GM12878 (cell line): ENCODE data around the gene REXO2. TPM values are rescaled to one million over a fixed set of nuclear protein-coding genes. Genes with fewer than 3 reads are reported as not detected.
A peak's percentile ranks its signal among the peaks of the same experiment; 100 is the strongest.

ENCODE experiments used
- ATAC-seq: fragments of 200-7000 bp; cut with Tn5 transposase; 3 replicates; pipeline ENCODE4 v1.9.1; 2020; ENCODE audit warnings: mild to moderate bottlenecking, moderate library complexity
- BruUV-seq: library from RNA; stranded (reverse); fragments of 400-500 nt; replicated peaks from 2 replicates; lab custom pipeline; 2021; lab: Mats Ljungman, UMichigan
- CTCF ChIA-PET: fragments of 300-600 bp; sonication (Branson Sonifier 250); formaldehyde crosslinking; extraction: SDS; loops from one replicate; lab custom pipeline; 2021; ENCODE audit warnings: inconsistent platforms; lab: Yijun Ruan, JAX
- POLR2A ChIA-PET: fragments of 350-600 bp; formaldehyde crosslinking; extraction: SDS; loops from one replicate; lab custom pipeline; 2021; ENCODE audit warnings: inconsistent platforms; lab: Charles Lee
- RAD21 ChIA-PET: fragments of 300-600 bp; sonication (Branson Sonifier 250); formaldehyde crosslinking; loops from one replicate; lab custom pipeline; 2023; ENCODE audit warnings: antibody characterized with exemption; ENCODE audit not compliant: unreplicated experiment; lab: Charles Lee
- SMC1A ChIA-PET: fragments of 300-600 bp; sonication (Branson Sonifier 250); formaldehyde crosslinking; loops from one replicate; lab custom pipeline; 2023; ENCODE audit not compliant: unreplicated experiment, uncharacterized antibody; lab: Charles Lee
- DNase-seq: peaks from one replicate; pipeline ENCODE4 v3.0.0-alpha.2; 2011; ENCODE audit warnings: low read depth, low spot score
- FAIRE-seq: peaks from 3 replicates; lab custom pipeline; 2011; peaks lifted over from hg19 to GRCh38; lab: Jason Lieb, UNC
- H2AFZ ChIP-seq: 2 replicates; pipeline ENCODE4 v1.6.0; 2011; ENCODE audit warnings: low read depth, low read length, control low read depth; ENCODE audit not compliant: control insufficient read depth
- H3K27ac ChIP-seq: 2 replicates; pipeline ENCODE4 v1.5.1; 2011; ENCODE audit warnings: control low read depth; ENCODE audit not compliant: control insufficient read depth, insufficient read depth
- H3K27me3 ChIP-seq, 2 experiments: replicated peaks in 1 of 2; 2 replicates each; pipeline versions ENCODE4 v1.6.0 to v1.6.1; 2011; ENCODE audit warnings: low read length in 1 of 2; ENCODE audit not compliant: control insufficient read depth in 2 of 2, insufficient read depth in 2 of 2
- H3K36me3 ChIP-seq, 2 experiments: 2 replicates each; pipeline ENCODE4 v1.5.1; 2011; ENCODE audit warnings: low read length in 1 of 2; ENCODE audit not compliant: control insufficient read depth in 2 of 2, insufficient read depth in 2 of 2
- H3K4me1 ChIP-seq: 2 replicates; pipeline ENCODE4 v1.6.1; 2011; ENCODE audit warnings: mild to moderate bottlenecking, low read length, moderate library complexity, mixed read lengths; ENCODE audit not compliant: control insufficient read depth, insufficient read depth
- H3K4me2 ChIP-seq: 2 replicates; pipeline ENCODE4 v1.6.0; 2011; ENCODE audit warnings: control low read depth; ENCODE audit not compliant: control insufficient read depth, insufficient read depth
- H3K4me3 ChIP-seq: fragments of 200-600 bp; sonication (generic); 2 replicates; pipeline ENCODE4 v1.5.1; 2016
- H3K79me2 ChIP-seq: 2 replicates; pipeline ENCODE4 v1.6.0; 2011; ENCODE audit warnings: low read length; ENCODE audit not compliant: control insufficient read depth, insufficient read depth
- H3K9ac ChIP-seq: 2 replicates; pipeline ENCODE4 v1.8.0; 2011; ENCODE audit warnings: low read length, control low read depth, mixed read lengths; ENCODE audit not compliant: control insufficient read depth, insufficient read depth
- H3K9me3 ChIP-seq: replicated peaks from 3 replicates; pipeline ENCODE4 v1.5.1; 2011; ENCODE audit warnings: mild to moderate bottlenecking, low read length; ENCODE audit not compliant: control insufficient read depth, insufficient read depth
- H4K20me1 ChIP-seq: 2 replicates; pipeline ENCODE4 v1.6.0; 2011; ENCODE audit not compliant: control insufficient read depth, insufficient read depth
- BCL11A ChIP-seq: IDR thresholded peaks from 2 replicates; pipeline ENCODE4 v1.6.1; 2011; ENCODE audit warnings: low read depth, low read length
- CBX3 ChIP-seq: fragments of 200-600 bp; sonication (generic); IDR thresholded peaks from 2 replicates; pipeline ENCODE4 v1.6.1; 2016; ENCODE audit warnings: low read depth, borderline replicate concordance
- CEBPB ChIP-seq, 2 experiments: fragments of 150-350 bp in 1 of 2; IDR thresholded peaks; 2 replicates each; pipeline ENCODE4 v1.6.1; 2012 to 2014; ENCODE audit warnings: low read depth in 2 of 2, low read length in 2 of 2, borderline replicate concordance in 1 of 2, inconsistent platforms in 1 of 2
- EGR1 ChIP-seq, 2 experiments: IDR thresholded peaks; 1 replicate in 1 of 2; 2 replicates in 1 of 2; pipeline ENCODE4 v1.6.1; 2011 to 2012; ENCODE audit warnings: low read depth in 2 of 2, low read length in 2 of 2, borderline replicate concordance in 1 of 2, mild to moderate bottlenecking in 1 of 2, moderate library complexity in 1 of 2
- ETV6 ChIP-seq, 2 experiments: fragments of 450-650 bp in 1 of 2; IDR thresholded peaks in 1 of 2; conservative IDR thresholded peaks in 1 of 2; 2 replicates each; pipeline ENCODE4 v1.6.1; 2014; ENCODE audit warnings: antibody characterized with exemption in 1 of 2, borderline replicate concordance in 1 of 2, low read depth in 1 of 2, mild to moderate bottlenecking in 1 of 2, moderate library complexity in 1 of 2
- EZH2 ChIP-seq: IDR thresholded peaks from 2 replicates; pipeline ENCODE4 v1.6.1; 2012; ENCODE audit warnings: low read depth, mild to moderate bottlenecking, control low read depth, inconsistent platforms, low read length, borderline replicate concordance; ENCODE audit not compliant: control insufficient read depth
- JUND ChIP-seq: IDR thresholded peaks from 2 replicates; pipeline ENCODE4 v1.6.1; 2012; ENCODE audit warnings: low read depth, mild to moderate bottlenecking, low read length, improper control_type of control experiment, moderate library complexity
- NFIC ChIP-seq: IDR thresholded peaks from 2 replicates; pipeline ENCODE4 v1.6.1; 2012; ENCODE audit warnings: low read depth, mild to moderate bottlenecking, inconsistent platforms, low read length, moderate library complexity
- POLR2A ChIP-seq: IDR thresholded peaks from 2 replicates; pipeline ENCODE4 v1.6.1; 2011; ENCODE audit warnings: low read depth, mild to moderate bottlenecking, low read length
- SKIL ChIP-seq: fragments of 450-650 bp; IDR thresholded peaks from 2 replicates; pipeline ENCODE4 v1.6.1; 2017; ENCODE audit warnings: mild to moderate bottlenecking, low read depth, inconsistent platforms; ENCODE audit not compliant: poor library complexity, severe bottlenecking
- TARDBP ChIP-seq: IDR thresholded peaks from 2 replicates; pipeline ENCODE4 v1.6.1; 2016; ENCODE audit warnings: borderline replicate concordance
- USF2 ChIP-seq: IDR thresholded peaks from 2 replicates; pipeline ENCODE4 v1.6.1; 2011; ENCODE audit warnings: low read depth, low read length, improper control_type of control experiment, borderline replicate concordance
- ZNF207 ChIP-seq: fragments of 450-650 bp; IDR thresholded peaks from 2 replicates; pipeline ENCODE4 v1.6.1; 2014; ENCODE audit warnings: antibody characterized with exemption, mild to moderate bottlenecking, borderline replicate concordance
- WGBS: methylation state at CpG from one replicate; pipeline ENCODE4 v1.1.6; 2016; ENCODE audit warnings: low lambda C conversion rate; ENCODE audit not compliant: insufficient replicate concordance, insufficient coverage; ENCODE audit errors: missing lambda C conversion rate; 5-methylcytosine and 5-hydroxymethylcytosine counted together
- in situ Hi-C: fragments of 300-500 bp; cut with MboI; formaldehyde crosslinking; loops from 9 replicates; pipeline ENCODE4 v1.14.3; 2018; ENCODE audit warnings: mixed read lengths
- intact Hi-C: fragments of 100-400 bp; cut with micrococcal nuclease; formaldehyde crosslinking; loops from one replicate; pipeline ENCODE4 v1.14.2; 2022; ENCODE audit not compliant: unreplicated experiment
- polyA plus RNA-seq, 11 experiments: library from polyadenylated mRNA; depleted of rRNA in 4 of 11; unstranded in 6 of 11; stranded (reverse) in 5 of 11; fragments of >200 nt; fragmentation: Nextera tagmentation in 4 of 11; fragmentation: Illumina TruSeq in 1 of 11; extraction: Ambion mirVana in 4 of 11; extraction: Trizol in 1 of 11; gene quantifications; 1 replicate in 1 of 11; 2 replicates in 10 of 11; pipeline versions ENCODE4 v1.2.1 to v1.2.3, GENCODE V29; 2011 to 2016; ENCODE audit warnings: inconsistent platforms in 2 of 11, missing spikeins in 2 of 11, low read depth in 1 of 11
- total RNA-seq, 4 experiments: library from RNA; depleted of rRNA in 3 of 4; stranded (reverse); fragments of >200 nt in 3 of 4; fragmentation: Illumina TruSeq in 1 of 4; extraction: Trizol in 1 of 4; gene quantifications; 2 replicates each; pipeline versions ENCODE4 v1.2.1 to v1.2.3, GENCODE V29; 2013 to 2021

Gene REXO2
- total and polyA plus RNA-seq, 10 of the 15 experiments (the other 5 are each of a cell fraction or from before 2014, with no cell fraction given), result 3.3 to 12.5 (median 5.3) TPM

- no peaks in the 10 kb centered on the region for H3K4me1 ChIP-seq
- no peaks in the 10 kb centered on the region for H4K20me1 ChIP-seq
- intact Hi-C loops, result no loop called here
- no peaks in the 10 kb centered on the region for H3K36me3 ChIP-seq
- ChIA-PET POLR2A (interaction anchor here (0.7 to 1.1 kb wide), 2 partner anchors 13 kb away, joined by 5 to 9 read pairs; no protein-coding TSS in a partner anchor), CTCF (no interaction called here), RAD21 (no interaction called here), SMC1A (interaction anchor here (1.7 kb wide), 1 partner anchor 73 kb away, joined by 3 read pairs; no protein-coding TSS in a partner anchor)
- no peaks in the 10 kb centered on the region for H3K9me3 ChIP-seq
- no peak overlapping the region for H3K4me3 ChIP-seq
- peak; percentile 47 for FAIRE-seq
- H3K4me2 ChIP-seq, result no peak overlapping the region
- TF ChIP-seq ETV6 (conservative IDR thresholded peaks at IDR 0.05 in 1 of 2, IDR thresholded peaks at IDR 0.05 in 1 of 2; ENCODE audit: borderline replicate concordance in 1 of 2, low read depth in 1 of 2), result no peak
- no peak for TF ChIP-seq JUND
- no peak for TF ChIP-seq POLR2A
- TF ChIP-seq EGR1 (IDR thresholded peaks at IDR 0.05; ENCODE audit: borderline replicate concordance in 1 of 2, low read depth in 2 of 2, low read length in 2 of 2), result no peak
- no peak for TF ChIP-seq SKIL
- no peak for TF ChIP-seq EZH2
- no peak for TF ChIP-seq BCL11A
- no peak for TF ChIP-seq CEBPB (IDR thresholded peaks at IDR 0.05; ENCODE audit: borderline replicate concordance in 1 of 2, low read depth in 2 of 2, low read length in 2 of 2)
- TF ChIP-seq TARDBP, result no peak
- no peak for TF ChIP-seq ZNF207
- no peak for TF ChIP-seq NFIC
- TF ChIP-seq USF2, result no peak
- no peak for TF ChIP-seq CBX3
- no peak for DNase-seq
- H3K79me2 ChIP-seq, result no peaks in the 10 kb centered on the region
- in situ Hi-C loops, result no loop called here
- WGBS, result 65% methylated on average over 4 of the region's 4 CpGs
- H3K27ac ChIP-seq, result no peak overlapping the region
- no peak for ATAC-seq
- no TSS peak for BruUV-seq
- H2AFZ ChIP-seq, result no peak overlapping the region
- H3K9ac ChIP-seq, result no peak overlapping the region
- H3K27me3 ChIP-seq, result no peaks in the 10 kb centered on the region
Measured at GRCh38 chr11:114392735-114393667, 46.3 kb upstream of the REXO2 start.
